ENCODE data around the gene SUOX. TPM values are rescaled to one million over a fixed set of nuclear protein-coding genes. Genes with fewer than 3 reads are reported as not detected.
"Not testable (repeated sequence)": the region's sequence is repeated elsewhere in the genome, so short reads cannot be mapped to it uniquely, and the experiment has no call there.

The SUOX gene
- total and polyA plus RNA-seq, 3 donors from 2014 or later, result 9.5 to 14.3 (median 14.1) TPM

- no peaks in the 10 kb centered on the region for H3K9me3 ChIP-seq
- H3K27me3 ChIP-seq, result no peaks in the 10 kb centered on the region
- H3K36me3 ChIP-seq (ENCODE audit: low read depth, missing control alignments), result no peaks in the 10 kb centered on the region
- peaks cover 14% of the 10 kb centered on the region for H3K4me1 ChIP-seq
- TF ChIP-seq POLR2A (IDR thresholded peaks at IDR 0.05), result no peak
- TF ChIP-seq CTCF (IDR thresholded peaks at IDR 0.05), result no peak
- WGBS, 2 donors, result 52 to 72% methylated on average over 3 of the region's 3 CpGs
- intact Hi-C loops (cut with DNase I; ENCODE audit: low total_unique reads), result no loop called here
- no peak overlapping the region for H3K27ac ChIP-seq
- no peak overlapping the region for H3K4me3 ChIP-seq
- DNase-seq, result peak; percentile 54
These were observed 14.6 kb upstream of the SUOX start for GRCh38 chr12:55982319-55982936.

- no peaks in the 10 kb centered on the region for H3K27me3 ChIP-seq
- intact Hi-C loops (cut with DNase I; ENCODE audit: low total_unique reads), result no loop called here
- DNase-seq, result no peak
- no peaks in the 10 kb centered on the region for H3K9me3 ChIP-seq
- TF ChIP-seq POLR2A (IDR thresholded peaks at IDR 0.05) (no peak), CTCF (IDR thresholded peaks at IDR 0.05) (no peak)
- peaks cover 5% of the 10 kb centered on the region for H3K4me1 ChIP-seq
- no peak overlapping the region for H3K4me3 ChIP-seq
- WGBS, 2 donors, result 51 to 60% methylated on average over 4 of the region's 4 CpGs
- no peak overlapping the region for H3K27ac ChIP-seq
- no peaks in the 10 kb centered on the region for H3K36me3 ChIP-seq (ENCODE audit: low read depth, missing control alignments)
These were observed 13.7 kb upstream of the SUOX start for GRCh38 chr12:55983232-55983842.

- Histone ChIP-seq H3K9me3 (no peaks in the 10 kb centered on the region), H3K36me3 (ENCODE audit: low read depth, missing control alignments) (no peaks in the 10 kb centered on the region), H3K27me3 (no peaks in the 10 kb centered on the region), H3K4me3 (no peak overlapping the region), H3K27ac (no peak overlapping the region), H3K4me1 (peaks cover 5% of the 10 kb centered on the region)
- WGBS, 2 donors, result 77 to 79% methylated on average over 2 of the region's 2 CpGs
- TF ChIP-seq POLR2A (IDR thresholded peaks at IDR 0.05) (no peak), CTCF (IDR thresholded peaks at IDR 0.05) (no peak)
- intact Hi-C loops (cut with DNase I; ENCODE audit: low total_unique reads), result no loop called here
- DNase-seq, result no peak
These were observed 12.2 kb upstream of the SUOX start for GRCh38 chr12:55984861-55985260.

- intact Hi-C loops (cut with DNase I; ENCODE audit: low total_unique reads), result no loop called here
- 85 to 89% methylated on average over 4 of the region's 4 CpGs for WGBS, 2 donors
- Histone ChIP-seq H3K27ac (no peak overlapping the region), H3K36me3 (ENCODE audit: low read depth, missing control alignments) (no peaks in the 10 kb centered on the region), H3K4me3 (no peak overlapping the region), H3K9me3 (no peaks in the 10 kb centered on the region), H3K27me3 (no peaks in the 10 kb centered on the region), H3K4me1 (peaks cover 5% of the 10 kb centered on the region)
- TF ChIP-seq POLR2A (IDR thresholded peaks at IDR 0.05) (no peak), CTCF (IDR thresholded peaks at IDR 0.05) (no peak)
- DNase-seq, result no peak
These were observed 11.7 kb upstream of the SUOX start for GRCh38 chr12:55985341-55985740.

GRCh38 chr12:55985976-55986375 lies 11.1 kb upstream of the SUOX start:
- WGBS, 2 donors, result 82 to 92% methylated on average over 7 of the region's 7 CpGs
- H3K9me3 ChIP-seq; intact Hi-C loops (cut with DNase I; ENCODE audit: low total_unique reads); H3K36me3 ChIP-seq (ENCODE audit: low read depth, missing control alignments); H3K27ac ChIP-seq; DNase-seq; H3K27me3 ChIP-seq; H3K4me1 ChIP-seq; H3K4me3 ChIP-seq: not testable (repeated sequence)
